Gastrocnemius medialis (tissue), 4 donors: ENCODE results near the gene SLC7A14.

Experiments
- CTCF ChIP-seq, 5 experiments: fragments of 450-650 bp in 3 of 5; fragments of 200-600 bp in 2 of 5; sonication (generic) in 2 of 5; IDR thresholded peaks in 4 of 5; conservative IDR thresholded peaks in 1 of 5; 1 replicate in 4 of 5; 2 replicates in 1 of 5; pipeline ENCODE4 v1.5.1; 2016 to 2019; ENCODE audit warnings: antibody characterized with exemption in 5 of 5, mild to moderate bottlenecking in 3 of 5, moderate library complexity in 3 of 5
- POLR2A ChIP-seq, 2 donors: fragments of 450-650 bp; IDR thresholded peaks; one replicate each; pipeline ENCODE4 v1.6.1; 2017; ENCODE audit warnings: antibody characterized with exemption in 2 of 2, mild to moderate bottlenecking in 2 of 2, moderate library complexity in 2 of 2

GRCh38 chr3:170560296-170560695 lies 25.6 kb downstream of the SLC7A14 start:
- TF ChIP-seq CTCF (IDR thresholded peaks at IDR 0.05 in 4 of 5, conservative IDR thresholded peaks at IDR 0.05 in 1 of 5) (no peak), POLR2A (IDR thresholded peaks at IDR 0.05) (no peak)
